Suprapubic skin (tissue), 4 donors: Measurements from ENCODE around the gene OR56A1. TPM values are rescaled to one million over a fixed set of nuclear protein-coding genes. Genes with fewer than 3 reads are reported as not detected.

Experiments
- DNase-seq, 2 donors: peaks; one replicate each; pipeline ENCODE4 v3.0.0-alpha.2; 2019; ENCODE audit warnings: low spot score in 2 of 2
- H3K27ac ChIP-seq: fragments of 200-600 bp; sonication (generic); one replicate; pipeline ENCODE4 v1.5.1; 2019
- H3K27me3 ChIP-seq: fragments of 200-600 bp; sonication (generic); one replicate; pipeline ENCODE4 v1.5.1; 2019
- H3K36me3 ChIP-seq: fragments of 200-600 bp; sonication (generic); one replicate; pipeline ENCODE4 v1.5.1; 2019
- H3K4me1 ChIP-seq: fragments of 200-600 bp; sonication (generic); one replicate; pipeline ENCODE4 v1.5.1; 2019
- H3K4me3 ChIP-seq: fragments of 200-600 bp; sonication (generic); one replicate; pipeline ENCODE4 v1.5.1; 2019; ENCODE audit warnings: mild to moderate bottlenecking
- H3K9me3 ChIP-seq: fragments of 200-600 bp; sonication (generic); one replicate; pipeline ENCODE4 v1.5.1; 2019
- CTCF ChIP-seq, 2 donors: fragments of 200-600 bp in 1 of 2; fragments of 450-650 bp in 1 of 2; sonication (generic) in 1 of 2; IDR thresholded peaks; one replicate each; pipeline ENCODE4 v1.5.1; 2016 to 2019; ENCODE audit warnings: antibody characterized with exemption in 2 of 2, mild to moderate bottlenecking in 1 of 2, moderate library complexity in 1 of 2
- EP300 ChIP-seq: sonication (generic); formaldehyde crosslinking; IDR thresholded peaks from one replicate; pipeline ENCODE4 v1.6.1; 2017; ENCODE audit warnings: antibody characterized with exemption
- POLR2A ChIP-seq, 2 donors: fragments of 450-650 bp; IDR thresholded peaks; one replicate each; pipeline ENCODE4 v1.6.1; 2017; ENCODE audit warnings: antibody characterized with exemption in 2 of 2, mild to moderate bottlenecking in 2 of 2, moderate library complexity in 2 of 2
- POLR2AphosphoS5 ChIP-seq, 3 donors: sonication (generic); formaldehyde crosslinking; IDR thresholded peaks; one replicate each; pipeline ENCODE4 v1.6.1; 2017; ENCODE audit warnings: antibody characterized with exemption in 3 of 3
- WGBS: methylation state at CpG from one replicate; pipeline ENCODE4 v1.1.5; 2018; 5-methylcytosine and 5-hydroxymethylcytosine counted together
- total RNA-seq, 4 donors: library from RNA; depleted of rRNA; stranded (reverse); fragments of >200 nt; gene quantifications; one replicate each; pipeline ENCODE4 v1.1.0, GENCODE V29; 2016

OR56A1 gene
- total RNA-seq, 4 donors from 2014 or later, result 0.25 to 1.2 (median 0.31) TPM; not detected in 1

- Histone ChIP-seq H3K4me3 (no peak overlapping the region), H3K27ac (no peak overlapping the region), H3K9me3 (no peaks in the 10 kb centered on the region), H3K27me3 (no peaks in the 10 kb centered on the region), H3K36me3 (no peaks in the 10 kb centered on the region), H3K4me1 (no peaks in the 10 kb centered on the region)
- TF ChIP-seq EP300 (no peak), POLR2AphosphoS5 (IDR thresholded peaks at IDR 0.05) (no peak), CTCF (IDR thresholded peaks at IDR 0.05) (no peak), POLR2A (IDR thresholded peaks at IDR 0.05) (no peak)
- 57% methylated on average over 5 of the region's 5 CpGs for WGBS
- no peak for DNase-seq
Observed at GRCh38 chr11:6062691-6063358, 32.3 kb upstream of the OR56A1 start.

- WGBS, result 75% methylated on average over 3 of the region's 3 CpGs
- no peak for TF ChIP-seq POLR2A (IDR thresholded peaks at IDR 0.05)
- no peak for TF ChIP-seq EP300
- no peak for TF ChIP-seq CTCF (IDR thresholded peaks at IDR 0.05)
- no peak for TF ChIP-seq POLR2AphosphoS5 (IDR thresholded peaks at IDR 0.05)
- H3K4me1 ChIP-seq, result no peaks in the 10 kb centered on the region
Observed at GRCh38 chr11:6061475-6061874, 30.9 kb upstream of the OR56A1 start.

GRCh38 chr11:6057452-6057851 lies 26.9 kb upstream of the OR56A1 start:
- Histone ChIP-seq H3K27ac (no peak overlapping the region), H3K27me3 (no peaks in the 10 kb centered on the region), H3K4me1 (no peaks in the 10 kb centered on the region), H3K36me3 (no peaks in the 10 kb centered on the region), H3K4me3 (no peak overlapping the region), H3K9me3 (no peaks in the 10 kb centered on the region)
- no peak for DNase-seq
- TF ChIP-seq POLR2AphosphoS5 (IDR thresholded peaks at IDR 0.05) (no peak), EP300 (no peak), POLR2A (IDR thresholded peaks at IDR 0.05) (no peak), CTCF (IDR thresholded peaks at IDR 0.05) (no peak)
- 81% methylated on average over 8 of the region's 8 CpGs for WGBS

More at GRCh38 chr11:6061475-6061874, 30.9 kb upstream of the OR56A1 start:
- Histone ChIP-seq H3K4me3 (no peak overlapping the region), H3K27ac (no peak overlapping the region), H3K27me3 (no peaks in the 10 kb centered on the region), H3K9me3 (no peaks in the 10 kb centered on the region), H3K36me3 (no peaks in the 10 kb centered on the region)
- DNase-seq, result no peak

- no peak overlapping the region for H3K4me3 ChIP-seq
- H3K36me3 ChIP-seq, result no peaks in the 10 kb centered on the region
- H3K27ac ChIP-seq, result no peak overlapping the region
- no peak for DNase-seq
- no peaks in the 10 kb centered on the region for H3K27me3 ChIP-seq
- H3K4me1 ChIP-seq, result no peaks in the 10 kb centered on the region
- H3K9me3 ChIP-seq, result no peaks in the 10 kb centered on the region
- TF ChIP-seq POLR2AphosphoS5 (IDR thresholded peaks at IDR 0.05) (no peak), CTCF (IDR thresholded peaks at IDR 0.05) (no peak), EP300 (no peak), POLR2A (IDR thresholded peaks at IDR 0.05) (no peak)
Observed at GRCh38 chr11:6055569-6055968, 25.0 kb upstream of the OR56A1 start.

GRCh38 chr11:6052374-6052773 lies 21.8 kb upstream of the OR56A1 start:
- H3K4me1 ChIP-seq, result no peaks in the 10 kb centered on the region
- H3K9me3 ChIP-seq, result no peaks in the 10 kb centered on the region
- no peaks in the 10 kb centered on the region for H3K27me3 ChIP-seq
- H3K27ac ChIP-seq, result no peak overlapping the region
- H3K36me3 ChIP-seq, result no peaks in the 10 kb centered on the region
- WGBS, result 67% methylated on average over 3 of the region's 3 CpGs
- TF ChIP-seq POLR2A (IDR thresholded peaks at IDR 0.05) (no peak), CTCF (IDR thresholded peaks at IDR 0.05) (no peak), POLR2AphosphoS5 (IDR thresholded peaks at IDR 0.05) (no peak), EP300 (no peak)
- no peak overlapping the region for H3K4me3 ChIP-seq
- DNase-seq, result no peak
